GM19239 (cell line): ENCODE data around the gene EFHC2.
"Not testable (repeated sequence)": the region's sequence is repeated elsewhere in the genome, so short reads cannot be mapped to it uniquely, and the experiment has no call there.

Experiments used
- DNase-seq: peaks from one replicate; pipeline ENCODE4 v3.0.0; 2011; ENCODE audit warnings: low spot score; ENCODE audit not compliant: insufficient read length
- FAIRE-seq: peaks from 2 replicates; lab custom pipeline; 2011; peaks lifted over from hg19 to GRCh38; lab: Jason Lieb, UNC

Gene EFHC2

DNA sequence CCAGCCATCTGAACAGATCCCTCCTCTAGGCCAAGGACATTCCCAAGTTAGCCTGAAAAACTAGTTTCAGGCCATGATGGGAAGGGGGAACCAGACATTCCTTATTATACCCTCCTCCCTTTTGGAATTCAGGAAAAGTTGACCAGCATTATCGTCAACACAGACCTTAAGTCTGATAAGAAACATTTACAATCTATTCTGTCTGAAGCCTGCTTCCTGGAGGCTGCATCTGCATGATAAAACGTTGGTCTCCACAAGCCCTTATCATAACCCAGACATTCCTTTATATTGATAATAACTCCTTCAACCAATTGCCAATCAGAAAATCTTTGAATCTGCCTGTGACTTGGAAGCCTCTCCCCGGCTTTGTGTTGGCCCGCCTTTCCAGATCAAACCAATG, 44.3 kb downstream of the EFHC2 start:
- DNase-seq (no peak), FAIRE-seq (no peak)

DNA sequence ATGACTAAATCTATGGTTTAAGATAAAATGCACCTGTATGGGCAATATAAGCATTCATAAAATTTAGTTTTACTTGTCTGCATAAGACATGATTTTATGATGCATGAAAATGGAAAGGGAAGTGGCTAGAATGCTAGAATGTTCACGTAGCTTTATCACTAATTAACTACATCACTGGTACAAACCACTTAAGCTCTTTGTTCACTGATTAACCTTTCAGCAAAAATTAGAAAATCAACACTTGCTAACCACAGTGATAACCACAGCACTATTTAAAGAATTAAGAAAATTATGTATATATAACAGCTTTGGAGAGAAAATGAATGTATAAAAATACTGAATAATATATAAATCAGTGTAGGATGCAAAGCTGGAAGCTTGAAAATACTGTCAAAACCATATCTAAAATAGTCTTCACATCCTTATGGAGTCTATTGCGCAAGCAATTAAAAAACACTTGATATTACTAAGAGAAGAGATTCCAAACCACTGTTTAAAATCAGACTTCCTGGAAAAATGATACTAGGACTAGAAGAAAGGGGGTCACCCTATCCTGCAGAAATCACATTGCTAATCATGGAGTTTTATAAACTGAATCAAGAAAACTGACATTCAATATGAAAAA, 51.9 kb downstream of the EFHC2 start:
- DNase-seq, result peak; percentile 2

GRCh38 chrX:44290718-44291117, 52.8 kb downstream of the EFHC2 start:
- DNase-seq (no peak), FAIRE-seq (peak; percentile 77)

More for the DNA sequence above, 51.9 kb downstream of the EFHC2 start:
- FAIRE-seq, result peak; percentile 95

DNA sequence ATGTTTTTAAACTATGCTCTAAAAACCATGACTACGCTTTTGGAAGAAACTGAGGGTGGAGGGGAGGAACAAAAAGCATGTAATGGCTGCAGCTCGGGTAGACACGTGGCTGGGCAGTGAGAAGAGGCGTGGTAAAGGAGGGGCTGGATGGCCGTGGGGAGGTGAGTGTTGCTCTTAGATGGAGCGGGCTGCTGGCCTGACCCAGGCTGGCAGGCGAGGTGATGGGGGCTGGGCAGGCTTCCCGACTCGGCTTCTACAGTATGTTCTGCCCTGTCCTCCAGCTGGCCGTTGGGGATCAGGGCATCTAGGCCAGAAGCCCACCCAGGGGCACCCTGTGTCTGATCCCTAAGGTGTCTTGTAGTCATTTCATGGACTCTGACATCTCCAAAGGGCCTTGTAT, 60.7 kb downstream of the EFHC2 start:
- no peak for FAIRE-seq

GRCh38 chrX:44280116-44280515, 63.4 kb downstream of the EFHC2 start:
- FAIRE-seq, result no peak
- no peak for DNase-seq

More for the DNA sequence above, 60.7 kb downstream of the EFHC2 start:
- DNase-seq, result no peak

- FAIRE-seq (no peak), DNase-seq (no peak)
These were observed 69.4 kb downstream of the EFHC2 start for GRCh38 chrX:44274096-44274495.

DNA sequence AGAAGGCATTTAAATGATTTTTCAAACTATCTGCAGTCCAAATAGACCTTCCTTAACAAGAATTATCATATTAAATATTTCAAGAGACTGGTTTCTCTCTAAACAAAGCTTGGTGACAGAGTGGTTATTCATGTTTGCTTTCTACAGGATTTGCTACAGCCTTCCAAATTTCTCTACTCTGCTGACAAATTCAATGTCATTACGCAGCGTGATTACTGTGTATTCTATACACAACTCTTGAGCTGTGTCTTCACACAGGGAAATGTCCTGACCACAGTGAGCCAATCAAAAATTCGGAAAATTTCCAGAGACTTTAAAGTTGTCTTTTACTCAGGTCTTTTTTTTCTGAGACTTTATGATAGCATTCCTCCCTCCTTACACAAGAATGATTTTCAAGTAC, 75.6 kb downstream of the EFHC2 start:
- DNase-seq (no peak), FAIRE-seq (no peak)

- DNase-seq, result no peak
- FAIRE-seq, result no peak
These were observed 76.4 kb downstream of the EFHC2 start for GRCh38 chrX:44267116-44267515.

DNA sequence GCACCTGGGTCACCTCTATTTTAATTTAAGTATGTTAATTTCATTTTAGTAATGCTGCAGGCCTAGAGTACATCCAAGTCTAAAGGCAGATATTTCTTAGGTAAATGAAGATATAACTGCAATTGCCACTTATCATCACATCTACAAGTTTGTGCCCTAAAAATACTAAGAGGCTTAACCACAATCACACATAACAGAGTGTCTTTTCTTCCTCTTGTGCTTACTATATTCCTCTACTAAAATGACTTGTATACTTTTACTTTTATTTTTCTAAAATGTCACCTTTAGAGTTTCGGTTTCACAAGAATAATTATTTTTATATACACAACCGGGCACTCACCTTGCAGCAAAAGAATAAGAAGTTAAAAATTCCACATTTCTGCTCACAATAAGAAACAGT, 77.9 kb downstream of the EFHC2 start:
- no peak for FAIRE-seq
- DNase-seq, result no peak

- DNase-seq, result no peak
- peak; percentile 48 for FAIRE-seq
These were observed 78.5 kb downstream of the EFHC2 start for GRCh38 chrX:44264936-44265335.

DNA sequence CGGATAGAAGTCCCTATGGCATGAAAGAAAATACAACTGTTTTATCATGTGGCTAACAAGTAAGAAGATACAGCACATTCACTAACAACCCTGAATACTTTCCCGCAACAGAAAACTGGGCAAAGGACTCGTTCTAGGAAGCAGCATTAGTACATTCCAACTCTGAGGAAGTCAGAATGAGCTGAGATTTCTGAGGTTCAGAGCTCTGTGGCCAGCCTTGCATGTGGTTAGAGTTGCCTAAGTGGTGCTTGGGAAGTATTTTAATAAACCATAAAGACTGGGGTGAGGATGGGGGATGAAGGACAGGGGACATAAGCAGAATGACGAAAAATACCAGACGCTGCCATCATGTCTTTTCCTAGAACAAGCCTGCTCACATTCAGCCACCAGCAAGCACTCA, 82.2 kb downstream of the EFHC2 start:
- DNase-seq (no peak), FAIRE-seq (no peak)

GRCh38 chrX:44260609-44261008, 82.9 kb downstream of the EFHC2 start:
- FAIRE-seq (no peak), DNase-seq (no peak)

DNA sequence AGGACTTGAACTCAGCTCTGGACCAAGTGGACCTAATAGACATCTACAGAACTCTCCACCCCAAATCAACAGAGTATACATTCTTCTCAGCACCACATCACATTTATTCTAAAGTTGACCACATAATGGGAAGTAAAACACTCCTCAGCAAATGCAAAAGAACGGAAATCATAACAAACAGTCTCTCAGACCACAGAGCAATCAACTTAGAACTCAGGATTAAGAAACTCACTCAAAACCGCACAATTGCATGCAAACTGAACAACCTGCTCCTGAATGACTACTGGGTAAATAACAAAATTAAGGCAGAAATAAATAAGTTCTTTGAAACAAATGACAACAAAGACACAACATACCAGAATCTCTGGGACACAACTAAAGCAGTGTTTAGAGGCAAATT, 87.7 kb downstream of the EFHC2 start:
- FAIRE-seq, DNase-seq: not testable (repeated sequence)

DNA sequence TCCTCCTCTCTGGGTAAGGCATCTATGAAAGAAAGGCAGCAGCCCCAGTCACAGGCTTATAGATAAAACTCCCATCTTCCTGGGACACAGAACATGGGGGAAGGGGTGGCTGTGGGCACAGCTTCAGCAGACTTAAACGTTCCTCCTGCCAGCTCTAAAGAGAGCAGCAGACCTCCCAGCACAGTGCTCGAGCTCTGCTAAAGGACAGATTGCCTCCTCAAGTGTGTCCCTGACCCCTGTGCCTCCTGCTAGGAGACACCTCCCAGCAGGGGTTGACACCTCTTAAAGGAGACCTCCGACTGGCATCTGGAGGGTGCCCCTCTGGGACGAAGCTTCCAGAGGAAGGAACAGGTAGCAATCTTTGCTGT, 89.9 kb downstream of the EFHC2 start:
- FAIRE-seq, result no peak
- DNase-seq, result no peak

GRCh38 chrX:44252688-44253574, 90.5 kb downstream of the EFHC2 start:
- FAIRE-seq, result peak; percentile 47
- not testable (repeated sequence) for DNase-seq

- DNase-seq, result no peak
- no peak for FAIRE-seq
These were observed 96.0 kb downstream of the EFHC2 start for GRCh38 chrX:44247468-44247867.

- DNase-seq, result no peak
- no peak for FAIRE-seq
These were observed 96.6 kb downstream of the EFHC2 start for GRCh38 chrX:44246826-44247225.

- DNase-seq, result no peak
- no peak for FAIRE-seq
These were observed 97.7 kb downstream of the EFHC2 start for GRCh38 chrX:44245733-44246132.

GRCh38 chrX:44244008-44244407, 99.5 kb downstream of the EFHC2 start:
- no peak for FAIRE-seq
- no peak for DNase-seq

- no peak for FAIRE-seq
These were observed 101.9 kb downstream of the EFHC2 start for GRCh38 chrX:44241546-44241945.

DNA sequence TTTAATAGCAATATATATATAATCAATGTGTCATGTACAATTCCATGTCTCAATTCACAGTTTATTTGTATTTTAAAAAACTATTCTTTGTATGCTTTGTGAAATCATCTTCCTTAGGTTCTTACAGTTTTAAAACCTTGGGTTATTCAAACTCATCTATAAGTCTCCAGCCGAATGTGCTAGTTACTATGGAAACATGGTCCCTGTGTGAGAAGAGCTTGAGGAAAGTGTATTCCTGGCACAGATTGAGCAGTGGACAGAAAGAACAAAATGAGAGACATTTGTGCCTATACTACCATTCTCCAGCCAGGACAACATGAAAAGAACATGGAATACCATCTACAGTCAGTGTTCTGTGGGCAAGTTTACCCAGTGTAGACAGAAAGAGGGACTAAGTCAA, 103.4 kb downstream of the EFHC2 start:
- FAIRE-seq (no peak), DNase-seq (no peak)

More at GRCh38 chrX:44241546-44241945, 101.9 kb downstream of the EFHC2 start:
- DNase-seq, result no peak

GRCh38 chrX:44239036-44239435, 104.4 kb downstream of the EFHC2 start:
- DNase-seq (no peak), FAIRE-seq (no peak)
